Stimulated activated CD8-positive, alpha-beta memory T cell treated with anti-CD3 and anti-CD28 coated beads, Interleukin-7, amount 100 ng/mL, for 48 hours (primary cell): ENCODE results near the gene HNF1A.

ENCODE experiments used
- DNase-seq, 2 donors: peaks; one replicate each; pipeline ENCODE4 v3.0.0-alpha.2; 2020; ENCODE audit warnings: low read depth in 1 of 2; ENCODE audit errors: extremely low read depth in 1 of 2

HNF1A gene

GRCh38 chr12:121005346-121005815, 27.0 kb downstream of the HNF1A start:
- DNase-seq, result peak; percentile 16 to 25

- DNase-seq, result no peak
Measured at GRCh38 chr12:121008347-121009098, 30.2 kb downstream of the HNF1A start.

- DNase-seq, result no peak
Measured at GRCh38 chr12:121009741-121010140, 31.4 kb downstream of the HNF1A start.

- DNase-seq, result no peak
Measured at GRCh38 chr12:121010860-121011259, 32.5 kb downstream of the HNF1A start.

GRCh38 chr12:121011820-121012219, 33.5 kb downstream of the HNF1A start:
- no peak for DNase-seq

GRCh38 chr12:121013715-121014114, 35.4 kb downstream of the HNF1A start:
- no peak for DNase-seq

- DNase-seq, result peak; percentile 73 to 88
Measured at GRCh38 chr12:121015825-121016766, 37.8 kb downstream of the HNF1A start, which contains the start of gene C12orf43. Gene C12orf43 (minus strand): TSS chr12:121016487. CDS start chr12:121016474, 13 bp downstream.

GRCh38 chr12:121017966-121018491, 39.7 kb downstream of the HNF1A start:
- DNase-seq, result no peak

- DNase-seq, result no peak
Measured at GRCh38 chr12:121018860-121019617, 40.7 kb downstream of the HNF1A start.

- DNase-seq, result no peak
Measured at GRCh38 chr12:121021754-121022153, 43.4 kb downstream of the HNF1A start.

GRCh38 chr12:121022713-121023112, 44.4 kb downstream of the HNF1A start:
- no peak for DNase-seq

GRCh38 chr12:121023799-121024198, 45.5 kb downstream of the HNF1A start:
- no peak for DNase-seq

- DNase-seq, result no peak
Measured at GRCh38 chr12:121025442-121026226, 47.3 kb downstream of the HNF1A start.

- DNase-seq, result no peak
Measured at GRCh38 chr12:121026274-121027045, 48.1 kb downstream of the HNF1A start.

GRCh38 chr12:121030576-121031212, 52.4 kb downstream of the HNF1A start:
- no peak for DNase-seq

- peak in 1 of 2 donors; percentile 52 for DNase-seq
Measured at GRCh38 chr12:121033625-121034349, 55.4 kb downstream of the HNF1A start.

GRCh38 chr12:121034616-121035305, 56.4 kb downstream of the HNF1A start:
- DNase-seq, result no peak
